GM19035 (cell line): Measurements from ENCODE around the gene DVL2.

Source experiments
- ATAC-seq: cut with Tn5 transposase; IDR thresholded peaks from one replicate; pipeline ENCODE4 v1.9.1; 2021; ENCODE audit not compliant: unreplicated experiment

The DVL2 gene

GRCh38 chr17:7238420-7239090, 4.2 kb upstream of the DVL2 start:
- no peak for ATAC-seq

GRCh38 chr17:7237761-7238419, 3.6 kb upstream of the DVL2 start:
- ATAC-seq = no peak

- ATAC-seq = no peak
Measured at GRCh38 chr17:7237266-7237760, 3.0 kb upstream of the DVL2 start.

GRCh38 chr17:7236808-7237207, 2.5 kb upstream of the DVL2 start:
- ATAC-seq = no peak

GRCh38 chr17:7235693-7236665, 1.7 kb upstream of the DVL2 start:
- no peak for ATAC-seq

GRCh38 chr17:7233701-7234082, 625 bp downstream of the DVL2 start:
- ATAC-seq = no peak

GRCh38 chr17:7232114-7232513, 2.2 kb downstream of the DVL2 start:
- ATAC-seq = no peak

- ATAC-seq = no peak
Measured at GRCh38 chr17:7229504-7229903, 4.8 kb downstream of the DVL2 start.

GRCh38 chr17:7228920-7229319, 5.4 kb downstream of the DVL2 start:
- no peak for ATAC-seq

GRCh38 chr17:7226721-7227710, 7.3 kb downstream of the DVL2 start:
- no peak for ATAC-seq

GRCh38 chr17:7225711-7226331, 8.5 kb downstream of the DVL2 start:
- ATAC-seq = no peak

- ATAC-seq = no peak
Measured at GRCh38 chr17:7224661-7225111, 9.6 kb downstream of the DVL2 start.

- no peak for ATAC-seq
Measured at GRCh38 chr17:7224110-7224509, 10.2 kb downstream of the DVL2 start.

GRCh38 chr17:7223375-7223774, 10.9 kb downstream of the DVL2 start:
- no peak for ATAC-seq

GRCh38 chr17:7222972-7223292, 11.4 kb downstream of the DVL2 start:
- ATAC-seq = no peak

GRCh38 chr17:7222093-7222971, 12.0 kb downstream of the DVL2 start:
- no peak for ATAC-seq

- no peak for ATAC-seq
Measured at GRCh38 chr17:7221278-7222092, 12.8 kb downstream of the DVL2 start.

- ATAC-seq = no peak
Measured at GRCh38 chr17:7220593-7221277, 13.6 kb downstream of the DVL2 start.
